Sciatic nerve (tissue), 2 donors: Measurements from ENCODE around the gene TLK2. TPM values are rescaled to one million over a fixed set of nuclear protein-coding genes. Genes with fewer than 3 reads are reported as not detected.

Experiments
- ATAC-seq: fragments of 200-7000 bp; cut with Tn5 transposase; one replicate; pipeline ENCODE4 v1.9.1; 2020; ENCODE audit warnings: mild to moderate bottlenecking, moderate library complexity
- DNase-seq: peaks from one replicate; pipeline ENCODE4 v3.0.0-alpha.2; 2020; ENCODE audit warnings: low spot score
- intact Hi-C: fragments of 100-400 bp; cut with DNase I; formaldehyde crosslinking; loops from one replicate; pipeline ENCODE4 v1.14.2; 2022
- total RNA-seq: library from RNA; stranded (reverse); fragmentation: NEBNext Ultra II Directional; extraction: Animal tissue kit (Norgen Biotek cat#: 25700); gene quantifications from one replicate; pipeline ENCODE4 v1.2.1, GENCODE V29; 2021
- donor health status: DM: no; HTN: no; CAD: no.
- donor health status: DM: no; HTN: no; CAD: no.

The TLK2 gene
- total RNA-seq, 1 donor from 2014 or later = 74.1 TPM

GRCh38 chr17:62658136-62658920 is 179.7 kb downstream of the TLK2 start:
- intact Hi-C loops = no loop called here
- DNase-seq = no peak
- ATAC-seq = no peak

- DNase-seq (no peak), ATAC-seq (no peak)
- intact Hi-C loops = loop anchor here (5.0 kb wide), 1 partner anchor 48 kb away; no protein-coding TSS in a partner anchor
These were observed 182.0 kb downstream of the TLK2 start for GRCh38 chr17:62660629-62661118.

GRCh38 chr17:62661337-62661736 is 182.7 kb downstream of the TLK2 start:
- ATAC-seq = no peak

GRCh38 chr17:62662855-62663254 is 184.2 kb downstream of the TLK2 start:
- intact Hi-C loops = loop anchor here (5.0 kb wide), 1 partner anchor 51 kb away; no protein-coding TSS in a partner anchor
- ATAC-seq (no peak), DNase-seq (no peak)

More at GRCh38 chr17:62661337-62661736, 182.7 kb downstream of the TLK2 start:
- no peak for DNase-seq
- intact Hi-C loops = loop anchor here (5.0 kb wide), 1 partner anchor 49 kb away; no protein-coding TSS in a partner anchor

Other genes starting within 250 kb of the TLK2 start
- not detected for gene EFCAB3, start 98.3 kb upstream of the TLK2 start, total RNA-seq
- gene METTL2A, start 54.9 kb upstream of the TLK2 start, total RNA-seq = 20.4 TPM
- 111 TPM for gene MRC2, start 148.8 kb downstream of the TLK2 start, total RNA-seq